HG03045 (cell line): ENCODE data around the gene NPAT.

Experiments
- ATAC-seq: cut with Tn5 transposase; IDR thresholded peaks from one replicate; pipeline ENCODE4 v1.9.1; 2021; ENCODE audit warnings: mild to moderate bottlenecking, moderate library complexity; ENCODE audit not compliant: unreplicated experiment

NPAT gene

DNA sequence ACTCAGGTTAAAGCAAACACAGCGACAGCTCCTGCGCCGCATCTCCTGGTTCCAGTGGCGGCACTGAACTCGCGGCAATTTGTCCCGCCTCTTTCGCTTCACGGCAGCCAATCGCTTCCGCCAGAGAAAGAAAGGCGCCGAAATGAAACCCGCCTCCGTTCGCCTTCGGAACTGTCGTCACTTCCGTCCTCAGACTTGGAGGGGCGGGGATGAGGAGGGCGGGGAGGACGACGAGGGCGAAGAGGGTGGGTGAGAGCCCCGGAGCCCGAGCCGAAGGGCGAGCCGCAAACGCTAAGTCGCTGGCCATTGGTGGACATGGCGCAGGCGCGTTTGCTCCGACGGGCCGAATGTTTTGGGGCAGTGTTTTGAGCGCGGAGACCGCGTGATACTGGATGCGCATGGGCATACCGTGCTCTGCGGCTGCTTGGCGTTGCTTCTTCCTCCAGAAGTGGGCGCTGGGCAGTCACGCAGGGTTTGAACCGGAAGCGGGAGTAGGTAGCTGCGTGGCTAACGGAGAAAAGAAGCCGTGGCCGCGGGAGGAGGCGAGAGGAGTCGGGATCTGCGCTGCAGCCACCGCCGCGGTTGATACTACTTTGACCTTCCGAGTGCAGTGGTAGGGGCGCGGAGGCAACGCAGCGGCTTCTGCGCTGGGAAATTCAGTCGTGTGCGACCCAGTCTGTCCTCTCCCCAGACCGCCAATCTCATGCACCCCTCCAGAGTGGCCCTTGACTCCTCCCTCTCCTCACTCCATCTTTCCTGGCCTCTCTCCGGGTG is at the start of gene NPAT, which contains the start of gene ATM:
TSS of gene NPAT (minus strand) at position 65 of the 774 bp plus-strand sequence. CDS start 102 bp downstream, outside the sequence.
TSS of gene ATM (plus strand) at position 494 of the 774 bp plus-strand sequence. CDS start 4,558 bp downstream, outside the sequence.
- ATAC-seq: peak; percentile 87

DNA sequence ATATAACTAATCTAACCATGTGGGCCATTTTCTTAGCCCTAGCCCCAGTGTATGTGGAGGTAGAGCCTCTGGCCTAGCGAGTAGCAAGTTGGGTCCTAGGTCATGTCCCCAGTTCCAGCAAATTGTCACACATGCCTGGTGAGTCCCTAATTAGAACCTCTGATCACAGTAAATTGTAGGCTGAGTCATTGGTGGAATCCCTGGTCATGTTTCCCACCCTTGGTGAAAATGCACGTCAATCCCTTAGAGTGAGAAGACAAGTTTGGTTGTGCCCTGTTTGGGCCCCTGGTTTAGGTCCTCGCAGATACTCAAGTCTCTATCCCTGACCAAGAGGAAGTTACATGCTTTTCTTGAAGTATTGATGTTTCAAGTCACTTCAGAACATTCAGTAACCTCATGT is 47.1 kb upstream of the NPAT start:
- ATAC-seq: no peak

DNA sequence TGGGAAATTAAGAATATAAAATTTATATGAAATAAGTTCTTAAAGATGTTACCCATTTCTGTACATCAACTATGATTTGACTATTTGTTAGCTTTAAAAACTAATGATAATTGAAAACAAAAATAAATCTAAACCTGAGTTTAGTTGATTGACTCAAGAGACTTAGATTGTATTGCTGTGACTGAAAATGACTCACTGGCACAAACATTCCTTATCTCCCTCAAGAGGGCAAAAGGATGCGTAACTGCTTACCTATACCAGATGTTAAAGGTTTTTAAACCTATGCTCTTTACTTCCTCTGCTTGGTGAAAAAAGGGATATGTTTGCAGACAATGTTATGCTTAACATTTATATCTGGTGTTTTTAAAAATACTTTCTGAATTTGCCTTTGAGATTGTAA is 30.7 kb upstream of the NPAT start:
- ATAC-seq: no peak

DNA sequence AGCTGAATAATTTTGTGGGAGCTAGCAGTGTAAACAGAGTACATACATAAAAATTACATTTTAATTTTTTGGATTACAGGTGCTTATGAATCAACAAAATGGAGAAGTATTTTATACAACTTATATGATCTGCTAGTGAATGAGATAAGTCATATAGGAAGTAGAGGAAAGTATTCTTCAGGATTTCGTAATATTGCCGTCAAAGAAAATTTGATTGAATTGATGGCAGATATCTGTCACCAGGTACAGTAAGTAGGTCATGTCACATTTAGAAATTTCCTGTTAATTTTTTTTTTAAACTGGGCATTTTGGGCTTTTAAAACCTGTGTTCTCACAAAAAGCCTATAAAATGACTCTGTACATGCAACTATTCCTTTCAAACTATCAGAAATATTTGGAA is 24.4 kb upstream of the NPAT start:
- ATAC-seq: no peak

DNA sequence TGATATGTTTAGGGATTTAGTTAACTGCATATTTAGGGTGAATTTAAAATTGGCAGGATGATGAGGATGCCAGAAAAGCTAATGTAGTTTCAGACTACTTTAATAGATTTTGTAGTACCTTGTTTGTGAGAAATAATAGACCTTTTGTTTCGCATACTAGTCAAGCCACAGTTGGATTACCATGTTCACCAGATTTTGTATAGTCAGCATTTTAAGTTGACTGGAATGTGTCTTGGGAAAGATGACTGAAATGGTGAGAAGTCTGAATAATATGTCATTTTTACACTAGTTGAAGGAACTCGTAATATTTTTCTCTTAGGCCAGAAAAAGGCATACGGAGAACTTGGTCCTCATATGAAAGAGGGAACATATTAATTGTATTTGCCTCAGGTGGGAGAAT is 23.9 kb upstream of the NPAT start:
- no peak for ATAC-seq

DNA sequence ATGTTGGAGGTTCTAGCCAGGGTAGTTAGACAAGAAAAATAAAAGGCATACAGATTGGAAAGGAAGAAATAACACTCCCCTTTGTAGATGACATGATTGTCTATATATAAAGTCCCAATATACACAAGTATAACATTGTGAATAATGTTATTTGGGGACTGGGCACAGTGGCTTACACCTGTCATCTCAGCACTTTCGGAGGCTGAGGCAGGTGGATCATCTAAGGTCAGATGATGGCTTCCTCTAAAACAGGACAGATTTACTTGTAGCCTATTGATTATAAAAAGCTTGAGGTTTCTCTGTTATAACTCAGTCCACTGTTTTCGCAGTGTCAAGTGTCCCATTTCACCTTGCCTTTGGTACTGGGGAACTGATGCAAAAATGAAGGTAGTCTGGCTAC is 20.0 kb upstream of the NPAT start:
- no peak for ATAC-seq

DNA sequence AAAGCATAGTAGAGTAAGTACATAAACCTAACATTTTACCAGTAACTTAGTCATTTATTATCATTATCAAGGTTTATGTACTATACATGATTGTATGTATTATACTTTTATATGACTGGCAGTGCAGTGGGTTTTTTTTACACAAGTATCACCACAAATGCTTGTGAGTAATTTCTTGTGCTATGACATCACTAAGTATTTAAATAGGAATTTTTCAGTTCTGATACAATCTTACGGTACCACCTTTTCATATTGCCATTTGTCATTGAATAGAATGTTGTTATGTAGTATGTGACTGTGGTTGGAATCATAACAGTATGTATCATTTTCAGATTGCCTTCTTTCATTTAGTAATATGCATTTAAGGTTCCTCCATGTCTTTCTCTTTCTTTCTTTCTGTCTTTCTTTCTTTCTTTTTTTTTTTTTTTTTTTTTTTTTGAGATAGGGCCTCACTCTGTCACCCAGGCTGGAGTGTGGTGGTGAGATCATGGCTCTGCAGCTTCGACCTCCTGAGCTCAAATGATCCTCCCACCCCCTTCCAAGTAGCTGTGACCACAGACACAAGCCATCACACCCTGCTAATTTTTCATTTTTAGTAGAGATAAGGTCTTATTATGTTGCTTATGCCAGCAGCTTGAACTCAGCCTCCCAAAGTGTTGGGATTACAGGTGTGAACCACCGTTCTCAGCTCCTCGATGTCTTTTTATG is 19.0 kb upstream of the NPAT start:
- no peak for ATAC-seq

DNA sequence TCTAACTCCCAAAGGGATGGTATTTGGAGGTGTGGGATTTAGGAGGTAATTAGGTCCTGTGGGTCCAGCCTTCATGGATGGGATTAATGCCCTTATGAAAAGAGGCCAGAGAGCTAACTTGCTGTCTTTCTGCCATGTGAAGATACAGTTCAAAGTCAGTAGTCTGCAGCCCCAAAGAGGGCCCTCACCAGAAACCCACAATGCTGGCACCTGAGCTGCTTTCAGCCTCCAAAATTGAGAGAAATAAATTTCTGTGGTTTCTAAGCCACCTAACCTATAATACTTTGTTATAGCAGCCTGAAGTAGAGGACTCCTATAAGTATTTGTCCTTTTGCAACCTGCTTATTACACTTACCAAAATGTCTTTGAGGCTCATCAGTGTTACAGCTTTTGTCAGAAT is 16.6 kb upstream of the NPAT start:
- no peak for ATAC-seq

DNA sequence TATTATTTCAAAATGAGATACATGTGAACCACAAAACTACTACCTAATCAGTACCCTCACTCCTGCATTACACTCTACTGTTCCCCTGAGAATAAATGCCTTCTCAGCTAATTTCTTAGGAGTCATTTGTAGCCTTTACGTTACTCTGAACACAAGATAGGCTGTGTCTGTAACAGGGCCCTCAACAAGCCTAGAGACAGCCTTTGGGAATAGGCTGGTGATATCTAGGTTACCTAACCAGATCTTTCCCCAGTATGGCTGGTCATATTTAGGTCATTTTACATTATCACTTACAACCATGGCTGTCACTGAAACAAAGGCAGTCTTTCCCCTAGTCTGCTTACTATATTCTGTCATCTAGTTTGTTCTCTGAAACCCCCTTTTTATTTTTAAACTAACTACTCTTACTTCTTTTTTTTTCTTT is 14.6 kb upstream of the NPAT start:
- no peak for ATAC-seq

DNA sequence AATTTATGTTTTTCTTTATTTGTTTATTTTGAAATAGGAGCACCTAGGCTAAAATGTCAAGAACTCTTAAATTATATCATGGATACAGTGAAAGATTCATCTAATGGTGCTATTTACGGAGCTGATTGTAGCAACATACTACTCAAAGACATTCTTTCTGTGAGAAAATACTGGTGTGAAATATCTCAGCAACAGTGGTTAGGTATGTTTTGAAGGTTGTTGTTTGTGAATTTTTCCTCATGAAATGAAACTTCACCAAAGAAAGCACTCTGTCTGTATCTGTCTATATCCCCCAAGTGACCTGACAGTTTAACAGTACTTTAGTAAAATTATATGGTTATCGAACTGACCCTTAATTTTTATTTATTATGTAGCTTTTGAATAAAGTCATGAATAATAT is 13.2 kb upstream of the NPAT start:
- ATAC-seq: no peak

DNA sequence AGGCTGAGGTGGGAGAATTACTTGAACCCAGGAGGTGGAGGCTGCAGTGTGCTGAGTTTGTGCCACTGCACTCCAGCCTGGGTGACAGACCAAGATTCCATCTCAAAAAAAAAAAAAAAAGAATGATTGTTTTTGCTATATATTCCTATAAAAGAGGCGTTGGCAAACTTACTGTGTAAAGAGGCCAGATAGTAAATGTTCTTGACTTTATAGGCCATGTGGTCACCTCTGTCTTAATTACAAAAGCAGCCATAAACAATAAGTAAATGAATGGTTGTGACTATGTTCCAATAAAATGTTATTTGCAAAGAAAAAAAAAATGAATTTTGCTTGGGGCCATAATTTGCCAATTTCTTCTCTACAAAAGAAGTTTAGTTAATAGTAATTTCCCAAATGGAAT is 12.8 kb upstream of the NPAT start:
- no peak for ATAC-seq

DNA sequence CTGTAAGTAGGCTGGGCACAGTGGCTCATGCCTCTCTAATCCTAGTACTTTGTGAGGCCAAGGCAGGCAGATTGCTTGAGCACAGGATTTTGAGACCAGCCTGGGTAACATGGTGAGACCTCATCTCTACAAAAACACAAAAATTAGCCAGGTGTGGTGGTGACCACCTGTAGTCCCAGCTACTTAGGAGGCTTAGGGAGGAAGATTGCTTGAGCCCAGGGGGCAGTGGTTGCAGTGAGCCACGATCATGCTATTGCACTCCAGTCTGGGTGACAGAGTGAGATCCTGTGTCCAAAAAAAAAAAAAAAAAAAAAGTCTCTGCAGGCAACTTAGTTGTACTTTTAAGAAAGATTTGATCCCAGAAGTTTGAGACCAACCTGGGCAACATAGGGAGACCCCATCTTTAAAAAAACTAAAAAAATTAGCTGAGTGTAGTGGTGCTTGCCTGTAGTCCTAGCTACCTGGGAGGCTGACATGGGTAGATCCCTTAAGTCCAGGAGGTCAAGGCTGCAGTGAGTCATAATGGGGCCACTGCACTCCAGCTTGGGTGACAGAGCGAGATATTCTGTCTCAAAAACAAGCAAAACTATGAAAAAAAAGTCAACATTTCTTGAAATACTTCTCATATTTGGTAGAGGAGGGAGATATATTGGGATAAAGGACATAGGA is 11.0 kb upstream of the NPAT start:
- no peak for ATAC-seq

DNA sequence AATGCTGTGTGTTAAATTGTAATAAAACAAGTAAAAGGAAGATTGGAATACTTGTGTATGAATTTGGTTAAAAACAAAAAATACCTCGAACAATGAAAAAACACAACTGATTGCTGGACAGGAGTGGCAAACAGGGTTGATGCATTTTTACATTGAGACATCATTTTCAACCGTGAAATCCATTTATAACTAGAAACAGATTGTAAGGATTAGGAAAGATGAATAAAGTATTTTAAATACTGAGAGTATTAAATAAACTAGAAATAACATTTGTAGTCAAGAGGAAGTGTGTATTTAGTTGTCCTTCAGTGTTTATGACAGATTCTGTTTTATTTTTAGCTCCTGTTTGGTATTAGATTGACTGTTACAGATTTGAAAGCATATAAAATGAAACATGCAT is 5.8 kb upstream of the NPAT start:
- no peak for ATAC-seq

DNA sequence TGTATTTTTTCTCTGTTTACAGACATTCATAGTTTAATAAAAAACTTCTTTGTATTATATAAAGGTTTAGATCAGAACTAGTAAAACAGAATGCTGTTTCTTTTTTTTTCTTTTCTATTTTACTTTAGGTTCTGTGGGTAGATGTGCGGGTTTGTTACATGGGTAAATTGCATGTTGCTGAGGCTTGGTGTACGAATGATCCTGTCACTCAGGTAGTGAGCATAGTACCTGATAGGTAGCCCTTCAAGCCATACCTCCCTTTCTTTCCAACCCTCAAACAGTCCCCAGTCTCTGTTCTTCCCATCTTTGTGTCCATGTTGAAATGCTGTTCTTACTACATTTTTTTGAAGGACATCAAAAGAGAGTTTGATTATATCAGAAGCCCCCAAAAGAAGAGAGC is 3.6 kb upstream of the NPAT start:
- no peak for ATAC-seq

DNA sequence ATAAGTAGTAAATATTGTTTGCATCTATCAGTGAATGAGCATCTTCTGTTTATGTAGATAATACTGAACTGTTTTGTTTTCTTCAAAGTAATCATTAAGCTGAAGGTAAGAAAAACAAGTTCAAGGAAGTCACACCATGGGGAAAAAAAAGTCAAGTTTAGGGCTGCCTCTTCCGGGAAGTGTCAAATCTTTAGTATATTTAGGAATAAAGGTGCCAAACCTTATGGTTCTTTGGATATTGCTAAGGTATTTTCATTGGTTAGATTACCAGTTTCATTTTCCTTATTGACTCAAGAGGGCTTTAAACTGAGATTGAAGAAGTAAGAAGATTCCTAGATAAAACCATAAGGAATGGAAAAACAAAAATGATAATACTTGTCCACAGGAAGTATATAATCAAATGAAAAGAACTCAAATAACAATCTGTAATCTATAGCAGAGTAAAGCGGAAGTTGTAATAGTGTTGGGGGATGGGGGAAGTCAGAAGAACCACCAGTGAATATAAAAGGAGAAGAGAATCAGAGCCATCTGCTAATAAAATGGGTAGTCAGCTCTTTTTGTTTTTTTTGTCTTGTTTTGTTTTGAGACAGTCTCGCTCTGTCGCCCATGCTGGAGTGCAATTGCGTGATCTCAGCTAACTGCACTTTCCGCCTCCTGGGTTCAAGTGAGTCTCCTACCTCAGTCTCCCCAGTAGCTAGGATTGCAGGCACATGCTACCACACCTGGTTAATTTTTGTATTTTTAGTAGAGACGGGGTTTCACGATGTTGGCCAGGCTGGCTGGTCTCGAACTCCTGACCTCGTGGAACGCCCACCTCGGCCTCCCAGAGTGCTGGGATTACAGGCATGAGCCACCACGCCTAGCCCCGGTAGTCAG is 2.7 kb upstream of the NPAT start:
- no peak for ATAC-seq

DNA sequence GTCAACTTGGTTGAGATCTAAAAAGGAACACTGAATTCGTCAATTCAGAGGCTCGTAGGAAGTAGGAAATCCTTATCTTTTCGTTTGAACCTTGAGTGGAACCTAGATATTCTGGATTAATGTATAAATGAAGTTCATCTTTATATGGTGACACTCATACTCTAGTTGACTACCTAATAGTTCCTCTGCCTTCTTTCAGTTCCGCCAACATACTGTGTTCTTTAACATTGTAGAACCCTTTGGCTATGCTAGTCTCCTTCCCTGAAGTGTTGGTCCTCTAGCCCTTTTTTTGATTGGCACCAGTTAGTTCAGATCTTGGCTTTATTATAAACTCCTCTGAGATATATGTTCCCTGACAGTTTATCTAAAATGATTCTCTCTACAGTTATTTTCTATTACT is 1.9 kb upstream of the NPAT start:
- ATAC-seq: no peak

DNA sequence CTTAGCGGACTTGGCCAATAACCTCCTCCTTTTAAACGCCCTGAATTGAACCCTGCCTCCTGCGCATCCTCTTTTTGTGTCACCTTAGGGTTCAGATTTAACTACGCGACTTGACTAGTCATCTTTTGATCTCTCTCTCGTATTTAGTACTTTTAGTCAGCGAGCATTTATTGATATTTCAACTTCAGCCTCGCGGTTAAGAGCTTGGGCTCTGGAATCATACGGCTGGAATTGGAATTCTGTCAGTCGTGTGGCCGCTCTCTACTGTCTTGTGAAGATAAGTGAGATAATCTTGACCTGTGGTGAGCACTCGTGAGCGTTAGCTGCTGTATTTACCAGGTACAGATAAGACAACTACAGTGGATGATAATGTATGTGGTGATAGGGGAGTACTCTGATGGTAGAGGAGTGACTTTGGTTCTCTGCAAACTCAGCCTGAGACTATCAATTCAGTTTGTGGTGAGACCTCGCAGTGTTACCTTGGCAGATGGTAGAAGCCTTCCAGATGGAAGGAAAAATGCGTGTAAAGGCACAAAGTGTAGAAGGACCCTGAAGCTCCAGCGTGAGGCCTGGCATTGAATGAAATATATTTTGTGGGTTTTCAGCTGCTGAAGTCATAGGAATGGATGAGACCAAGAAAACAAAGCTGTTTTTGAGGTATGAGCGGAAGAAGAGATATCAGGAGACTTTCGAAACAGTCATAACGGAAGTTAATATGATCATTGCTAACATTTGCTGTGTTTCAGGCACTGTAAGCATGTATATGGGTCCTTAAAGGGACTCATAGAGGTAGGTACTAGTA is 1.1 kb upstream of the NPAT start:
- peak; percentile 14 for ATAC-seq

DNA sequence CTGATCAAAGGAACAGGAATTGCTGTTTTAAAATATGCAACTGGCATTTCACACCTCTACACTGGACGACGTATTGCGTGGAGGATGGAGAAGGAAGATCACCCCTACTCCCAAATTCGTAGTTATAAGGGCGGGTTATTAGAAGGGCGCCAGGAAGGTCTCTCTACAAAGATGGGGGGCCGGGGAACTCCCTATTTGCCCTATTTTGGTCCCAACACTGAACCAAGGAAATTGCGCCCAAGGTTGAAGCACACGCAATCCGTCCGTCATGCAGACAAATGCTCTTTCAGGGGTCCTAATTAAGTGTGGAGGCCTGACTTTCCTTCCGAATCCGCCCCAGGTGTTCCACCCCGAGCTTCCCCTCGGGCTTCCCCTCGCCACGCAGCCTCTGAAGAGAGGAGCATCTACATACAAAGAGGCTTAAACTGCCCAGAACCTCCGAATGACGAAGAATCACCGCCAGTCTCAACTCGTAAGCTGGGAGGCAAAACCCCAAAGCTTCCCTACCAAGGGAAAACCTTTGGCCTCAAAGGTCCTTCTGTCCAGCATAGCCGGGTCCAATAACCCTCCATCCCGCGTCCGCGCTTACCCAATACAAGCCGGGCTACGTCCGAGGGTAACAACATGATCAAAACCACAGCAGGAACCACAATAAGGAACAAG is 396 bp downstream of the NPAT start:
- ATAC-seq: no peak

DNA sequence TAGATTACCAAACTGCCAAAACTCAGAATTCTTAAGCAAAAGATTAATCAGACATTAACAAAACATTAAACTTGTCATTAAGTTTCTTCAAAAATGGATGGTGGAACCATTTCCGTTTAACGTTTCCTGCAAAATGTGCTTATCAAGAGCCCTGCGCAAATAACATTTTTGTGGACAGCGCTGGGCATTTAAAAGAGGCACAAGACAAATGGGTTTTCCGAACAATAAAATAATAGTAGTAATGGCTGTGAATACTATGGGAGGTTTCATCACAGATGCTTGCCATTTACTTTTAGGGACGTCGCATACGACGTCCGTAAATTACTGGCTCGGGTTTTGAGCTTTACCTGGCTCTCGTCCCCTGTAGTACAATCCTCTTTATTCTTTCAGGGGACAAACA is 1.1 kb downstream of the NPAT start:
- ATAC-seq: no peak
